Dendritic cell treated with granulocyte-macrophage colony-stimulating factor and Interleukin-4, amounts not matched to agents 40 ng/mL and 50 ng/mL, for 4 days (primary cell): ENCODE measurements around the gene MBL2.

Experiments
- H3K27ac Mint-ChIP-seq: one replicate; pipeline ENCODE4 v1.8.0; 2022; ENCODE audit warnings: mild to moderate bottlenecking, mixed read lengths
- H3K27me3 Mint-ChIP-seq: one replicate; pipeline ENCODE4 v1.8.0; 2022; ENCODE audit warnings: mild to moderate bottlenecking, mixed read lengths
- H3K36me3 Mint-ChIP-seq: one replicate; pipeline ENCODE4 v1.8.0; 2022; ENCODE audit warnings: low read depth, mixed read lengths
- H3K4me1 Mint-ChIP-seq: one replicate; pipeline ENCODE4 v1.8.0; 2022; ENCODE audit warnings: low read depth, mixed read lengths
- H3K4me3 Mint-ChIP-seq: one replicate; pipeline ENCODE4 v1.8.0; 2022; ENCODE audit warnings: mild to moderate bottlenecking, moderate library complexity, mixed read lengths
- H3K9me3 Mint-ChIP-seq: one replicate; pipeline ENCODE4 v1.8.0; 2022; ENCODE audit warnings: mixed read lengths
- intact Hi-C: fragments of 100-400 bp; cut with micrococcal nuclease; formaldehyde crosslinking; loops from one replicate; pipeline ENCODE4 v1.15.0; 2022

The MBL2 gene

GRCh38 chr10:52779541-52780390, 7.2 kb upstream of the MBL2 start:
- Mint-ChIP-seq H3K9me3 (no peaks in the 10 kb centered on the region), H3K4me1 (no peaks in the 10 kb centered on the region), H3K36me3 (no peaks in the 10 kb centered on the region), H3K4me3 (no peak overlapping the region), H3K27ac (no peak overlapping the region), H3K27me3 (peaks cover 8% of the 10 kb centered on the region)
- intact Hi-C loops, result loop anchor here (1.0 kb wide), 2 partner anchors 38 to 135 kb away; no protein-coding TSS in a partner anchor

DNA sequence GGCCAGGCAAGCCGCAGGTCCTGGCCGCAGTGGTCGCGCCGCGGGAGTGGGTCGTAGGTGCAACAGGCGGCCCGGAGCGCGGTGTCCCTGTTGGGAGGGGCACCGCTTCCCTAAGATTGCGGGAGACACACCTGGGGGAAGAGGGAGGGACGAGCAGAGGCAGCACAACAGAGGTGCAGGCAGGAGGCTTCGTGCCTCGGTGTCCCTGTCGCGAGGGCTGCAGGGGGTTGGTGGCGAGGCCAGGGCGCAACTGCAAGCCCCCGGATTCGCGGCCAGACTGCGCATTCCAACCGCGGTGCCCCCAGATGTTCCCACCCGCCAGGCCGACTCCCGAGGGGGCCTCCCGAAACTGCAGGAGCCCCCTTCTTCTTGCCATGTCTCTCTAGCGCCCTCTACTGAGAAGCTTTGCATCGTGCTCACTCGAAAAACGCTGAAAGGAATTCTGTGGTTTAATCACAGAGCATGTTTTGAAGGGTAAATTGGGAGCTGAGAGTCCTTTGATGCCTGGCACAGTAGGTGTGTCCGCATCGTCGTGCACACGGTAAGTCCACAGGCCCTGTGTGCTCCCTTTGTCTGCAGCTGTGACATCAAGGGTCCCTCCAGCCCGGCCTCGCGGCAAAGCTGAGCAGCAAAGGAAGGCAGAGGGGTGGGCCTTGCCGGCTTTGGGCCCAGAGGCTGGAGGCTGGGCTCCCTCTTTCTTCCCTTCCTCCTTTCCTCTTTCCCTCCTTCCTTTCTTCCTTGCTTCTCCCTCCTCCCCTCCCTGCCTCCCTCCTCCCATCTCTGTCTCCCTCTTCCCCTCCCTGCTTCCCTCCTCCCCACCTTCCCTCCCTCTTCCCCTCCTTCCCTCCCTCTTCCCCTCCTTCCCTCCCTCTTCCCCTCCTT, 6.2 kb upstream of the MBL2 start:
- H3K4me1 Mint-ChIP-seq, result no peaks in the 10 kb centered on the region
- no peaks in the 10 kb centered on the region for H3K36me3 Mint-ChIP-seq
- no peak overlapping the region for H3K27ac Mint-ChIP-seq
- no peaks in the 10 kb centered on the region for H3K9me3 Mint-ChIP-seq
- no peak overlapping the region for H3K4me3 Mint-ChIP-seq
- intact Hi-C loops, result no loop called here
- peaks cover 8% of the 10 kb centered on the region for H3K27me3 Mint-ChIP-seq

- no peaks in the 10 kb centered on the region for H3K4me1 Mint-ChIP-seq
- no peak overlapping the region for H3K4me3 Mint-ChIP-seq
- no peak overlapping the region for H3K27ac Mint-ChIP-seq
- peaks cover 8% of the 10 kb centered on the region for H3K27me3 Mint-ChIP-seq
- intact Hi-C loops, result no loop called here
- H3K36me3 Mint-ChIP-seq, result no peaks in the 10 kb centered on the region
- no peaks in the 10 kb centered on the region for H3K9me3 Mint-ChIP-seq
Observed at GRCh38 chr10:52777414-52777813, 4.8 kb upstream of the MBL2 start.

GRCh38 chr10:52776471-52776903, 3.9 kb upstream of the MBL2 start:
- peaks cover 8% of the 10 kb centered on the region for H3K27me3 Mint-ChIP-seq
- intact Hi-C loops, result no loop called here
- no peaks in the 10 kb centered on the region for H3K9me3 Mint-ChIP-seq
- H3K4me1 Mint-ChIP-seq, result no peaks in the 10 kb centered on the region
- no peak overlapping the region for H3K27ac Mint-ChIP-seq
- no peaks in the 10 kb centered on the region for H3K36me3 Mint-ChIP-seq
- H3K4me3 Mint-ChIP-seq, result no peak overlapping the region

DNA sequence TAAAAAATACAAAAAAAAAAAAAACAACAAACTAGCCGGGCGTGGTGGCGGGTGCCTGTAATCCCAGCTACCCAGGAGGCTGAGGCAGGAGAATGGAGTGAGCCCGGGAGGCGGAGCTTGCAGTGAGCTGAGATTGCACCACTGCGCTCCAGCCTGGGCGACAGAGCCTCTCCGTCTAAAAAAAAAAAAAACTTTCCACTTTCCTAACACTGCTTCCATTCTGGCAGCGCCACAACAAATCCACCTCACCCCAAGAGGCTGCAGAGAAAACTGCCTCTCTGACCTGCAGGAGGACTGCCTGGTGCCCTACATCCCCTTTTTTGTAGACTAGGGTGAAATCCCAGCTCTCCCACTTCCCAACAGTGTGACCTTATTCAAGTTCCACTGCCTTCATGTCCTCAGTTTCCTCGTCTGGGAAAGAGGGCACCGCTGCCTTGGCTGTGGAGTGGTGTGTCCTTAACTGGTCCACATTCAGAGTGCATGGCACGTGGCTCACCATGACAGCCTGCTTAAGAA, 2.6 kb upstream of the MBL2 start:
- intact Hi-C loops, result no loop called here
- H3K4me1 Mint-ChIP-seq, result no peaks in the 10 kb centered on the region
- H3K4me3 Mint-ChIP-seq, result no peak overlapping the region

DNA sequence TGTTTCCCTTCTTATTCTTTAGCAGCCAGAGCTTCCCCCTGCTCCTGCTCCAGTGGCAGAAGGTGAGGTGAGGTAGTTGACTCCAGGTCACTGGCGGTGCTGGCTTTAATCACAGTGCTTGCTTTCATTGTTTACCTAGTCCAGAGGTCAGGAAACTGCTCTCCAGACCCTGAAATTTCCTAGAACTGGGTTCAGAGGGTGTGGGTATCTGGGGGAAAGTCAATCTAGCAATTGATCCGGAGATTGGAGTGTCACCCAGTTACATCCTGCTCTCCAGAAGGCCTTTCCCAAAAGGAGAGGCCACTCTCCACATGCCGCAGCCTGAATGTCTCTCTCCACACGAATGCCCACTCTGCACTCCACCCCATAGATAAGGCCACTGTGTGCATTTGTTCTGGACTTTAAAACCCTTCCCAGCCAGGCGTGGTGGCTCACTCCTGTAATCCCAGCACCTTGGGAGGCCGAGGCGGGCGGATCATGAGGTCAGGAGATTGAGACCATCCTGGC, 2.1 kb upstream of the MBL2 start:
- peaks cover 8% of the 10 kb centered on the region for H3K27me3 Mint-ChIP-seq

More for the DNA sequence above, 2.6 kb upstream of the MBL2 start:
- Mint-ChIP-seq H3K27ac (no peak overlapping the region), H3K9me3 (no peaks in the 10 kb centered on the region), H3K27me3 (peaks cover 8% of the 10 kb centered on the region), H3K36me3 (no peaks in the 10 kb centered on the region)

DNA sequence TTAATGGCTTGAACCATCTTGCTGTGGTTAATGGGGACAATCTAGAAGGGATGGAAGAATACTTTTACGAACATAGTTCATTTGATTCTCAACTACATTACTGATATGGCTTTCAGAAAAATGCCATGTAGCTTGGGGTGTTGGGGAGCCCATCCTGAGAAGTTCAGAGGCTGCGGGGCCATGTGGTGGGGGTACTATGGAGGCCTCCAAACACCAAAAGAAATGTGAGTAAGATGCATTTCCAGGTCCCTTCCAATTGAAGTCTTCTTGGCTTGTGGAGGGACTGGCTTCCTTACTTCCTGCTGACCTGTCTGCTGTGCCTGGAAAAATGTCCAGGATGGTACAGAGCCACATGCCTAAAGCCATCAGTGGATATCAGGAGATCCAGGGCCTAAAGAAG, 1.6 kb upstream of the MBL2 start:
- Mint-ChIP-seq H3K27ac (no peak overlapping the region), H3K4me1 (no peaks in the 10 kb centered on the region), H3K4me3 (no peak overlapping the region), H3K36me3 (no peaks in the 10 kb centered on the region), H3K27me3 (peaks cover 8% of the 10 kb centered on the region), H3K9me3 (no peaks in the 10 kb centered on the region)
- intact Hi-C loops, result no loop called here

More for the DNA sequence above, 2.1 kb upstream of the MBL2 start:
- H3K36me3 Mint-ChIP-seq, result no peaks in the 10 kb centered on the region
- H3K4me3 Mint-ChIP-seq, result no peak overlapping the region
- H3K27ac Mint-ChIP-seq, result no peak overlapping the region
- H3K9me3 Mint-ChIP-seq, result no peaks in the 10 kb centered on the region
- intact Hi-C loops, result no loop called here
- no peaks in the 10 kb centered on the region for H3K4me1 Mint-ChIP-seq

DNA sequence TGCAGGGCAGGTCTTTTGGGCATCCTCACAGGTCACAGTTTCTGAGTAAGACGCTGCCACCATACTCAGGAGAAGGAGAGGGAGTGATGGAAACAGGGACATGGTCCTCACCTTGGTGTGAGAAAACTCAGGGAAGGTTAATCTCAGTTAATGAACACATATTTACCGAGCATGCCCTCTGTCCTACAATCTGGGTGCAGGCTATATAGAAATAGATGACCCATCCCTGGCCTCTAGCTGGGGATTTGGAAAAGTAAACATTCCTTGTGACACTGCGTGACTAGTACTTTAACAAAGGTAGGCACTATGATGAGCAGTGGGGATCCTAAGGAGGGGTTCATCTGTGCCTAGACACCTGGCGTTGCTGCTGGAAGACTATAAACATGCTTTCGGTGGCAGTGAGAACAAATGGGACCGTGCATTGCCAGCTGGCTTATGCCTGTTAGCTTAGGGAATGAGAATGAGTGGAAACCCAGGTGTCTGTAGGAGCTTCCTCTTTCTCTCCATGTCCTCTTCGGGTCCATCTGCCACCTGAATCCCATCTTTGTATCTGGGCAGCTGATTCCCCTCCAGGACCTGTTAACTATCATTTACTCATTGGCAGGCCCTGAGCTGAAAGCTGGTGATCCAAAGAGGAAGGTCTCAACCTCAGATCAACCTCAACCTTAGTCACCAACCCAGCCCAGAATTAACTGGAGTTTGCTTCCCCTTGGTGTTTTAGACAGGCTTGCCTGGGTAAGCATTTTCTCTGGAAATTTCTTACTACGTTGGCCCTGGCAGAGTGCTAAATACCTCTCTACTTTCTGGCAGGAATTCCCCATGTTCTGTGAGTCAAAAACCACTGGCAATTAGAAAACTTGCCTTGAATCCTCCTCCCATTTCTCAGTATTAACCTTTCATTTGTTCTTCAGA, 794 bp downstream of the MBL2 start:
- Mint-ChIP-seq H3K27ac (no peak overlapping the region), H3K4me1 (no peaks in the 10 kb centered on the region), H3K4me3 (no peak overlapping the region), H3K36me3 (no peaks in the 10 kb centered on the region), H3K27me3 (no peaks in the 10 kb centered on the region), H3K9me3 (no peaks in the 10 kb centered on the region)
- intact Hi-C loops, result no loop called here

GRCh38 chr10:52770904-52771303, 1.7 kb downstream of the MBL2 start:
- intact Hi-C loops, result no loop called here
- no peak overlapping the region for H3K4me3 Mint-ChIP-seq

DNA sequence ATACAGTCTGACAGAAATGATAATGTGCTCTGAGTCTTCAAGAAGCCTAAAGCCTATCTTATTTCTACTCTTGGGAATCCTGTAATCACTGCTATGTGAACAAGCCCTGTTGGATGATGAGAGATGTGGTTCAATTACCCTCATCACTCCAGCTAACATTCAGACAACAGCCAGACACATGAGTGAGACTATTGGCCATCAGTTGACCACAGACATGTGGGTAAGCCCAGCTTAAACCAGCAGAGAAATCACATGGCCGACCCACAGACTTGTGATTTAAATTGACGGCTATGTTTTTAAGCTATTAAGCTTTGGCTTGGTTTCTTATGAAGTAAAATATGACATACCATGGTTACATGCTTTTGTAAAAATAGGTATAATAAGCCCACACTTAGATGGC, 2.6 kb downstream of the MBL2 start:
- Mint-ChIP-seq H3K4me3 (no peak overlapping the region), H3K9me3 (no peaks in the 10 kb centered on the region), H3K27ac (no peak overlapping the region), H3K36me3 (no peaks in the 10 kb centered on the region), H3K27me3 (no peaks in the 10 kb centered on the region), H3K4me1 (no peaks in the 10 kb centered on the region)
- intact Hi-C loops, result no loop called here

More at GRCh38 chr10:52770904-52771303, 1.7 kb downstream of the MBL2 start:
- Mint-ChIP-seq H3K4me1 (no peaks in the 10 kb centered on the region), H3K9me3 (no peaks in the 10 kb centered on the region), H3K36me3 (no peaks in the 10 kb centered on the region), H3K27me3 (no peaks in the 10 kb centered on the region), H3K27ac (no peak overlapping the region)

DNA sequence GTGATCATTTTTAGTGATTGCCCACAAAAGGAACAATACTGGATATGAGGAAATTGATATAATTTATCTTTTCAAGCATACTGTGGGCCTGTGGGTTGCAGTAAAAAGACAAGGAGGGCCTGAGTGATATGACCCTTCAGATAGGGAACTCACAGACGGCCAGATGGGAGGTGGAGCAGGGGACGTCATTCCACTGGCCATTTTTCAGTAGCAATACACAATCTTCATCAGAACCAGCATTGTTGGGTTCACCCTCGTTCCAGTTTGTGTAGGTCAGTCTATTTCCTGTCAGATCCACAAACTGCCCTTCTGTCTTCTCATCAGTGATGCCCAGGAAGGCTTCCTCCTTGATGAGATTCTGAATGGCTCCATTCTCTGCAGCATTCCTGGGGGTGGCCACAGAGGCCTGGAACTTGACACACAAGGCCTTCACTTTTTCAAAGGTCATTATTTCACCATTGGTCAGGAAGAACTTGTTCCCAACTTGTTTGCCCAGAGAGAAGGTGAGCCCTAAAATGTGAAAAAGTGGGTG, 4.5 kb downstream of the MBL2 start:
- no peaks in the 10 kb centered on the region for H3K4me1 Mint-ChIP-seq
- no peaks in the 10 kb centered on the region for H3K36me3 Mint-ChIP-seq
- H3K27ac Mint-ChIP-seq, result no peak overlapping the region
- intact Hi-C loops, result no loop called here
- no peak overlapping the region for H3K4me3 Mint-ChIP-seq
- no peaks in the 10 kb centered on the region for H3K27me3 Mint-ChIP-seq
- no peaks in the 10 kb centered on the region for H3K9me3 Mint-ChIP-seq

DNA sequence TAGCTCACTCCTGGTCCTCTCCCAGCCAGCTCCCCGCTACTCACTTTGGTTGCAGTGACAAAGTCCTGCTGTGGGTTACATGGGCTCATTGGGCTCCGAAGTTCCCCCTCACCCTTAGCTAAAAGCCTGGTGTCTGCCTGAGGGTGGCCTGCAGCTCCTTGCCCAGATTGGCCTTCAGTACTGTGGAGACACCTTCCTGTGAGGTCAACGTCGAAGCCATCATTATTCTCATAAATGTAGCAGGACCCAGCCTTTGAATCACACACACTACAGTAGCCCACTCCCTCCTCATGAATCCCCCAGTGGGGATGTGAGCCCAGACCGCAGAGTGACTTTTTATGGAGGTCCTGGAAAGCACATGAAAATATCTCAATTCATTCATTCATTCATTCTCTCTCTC, 10.5 kb downstream of the MBL2 start:
- Mint-ChIP-seq H3K4me3 (no peak overlapping the region), H3K27ac (no peak overlapping the region), H3K9me3 (no peaks in the 10 kb centered on the region), H3K27me3 (peaks cover 2% of the 10 kb centered on the region), H3K4me1 (peaks cover 23% of the 10 kb centered on the region), H3K36me3 (no peaks in the 10 kb centered on the region)
- intact Hi-C loops, result no loop called here

DNA sequence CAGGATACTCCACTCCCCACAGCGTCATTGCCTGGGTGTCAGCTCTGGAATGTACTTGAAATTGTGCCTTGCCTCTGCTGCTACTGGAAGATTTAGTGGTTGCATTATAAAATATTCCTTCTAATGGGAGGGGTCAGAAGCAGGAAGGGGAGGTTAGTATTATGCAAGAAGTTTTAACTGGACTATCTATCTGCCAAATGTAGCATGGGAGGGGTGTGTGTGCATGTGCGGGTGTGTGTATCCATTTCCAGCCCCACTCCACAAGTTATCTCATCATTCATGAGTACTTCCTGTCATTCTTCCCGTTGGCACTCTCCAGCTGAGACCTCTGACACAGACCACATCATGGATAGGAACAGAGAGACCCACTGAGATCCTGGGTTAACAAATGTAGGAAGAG, 13.4 kb downstream of the MBL2 start:
- H3K27ac Mint-ChIP-seq, result no peak overlapping the region
- no peaks in the 10 kb centered on the region for H3K9me3 Mint-ChIP-seq
- peaks cover 2% of the 10 kb centered on the region for H3K27me3 Mint-ChIP-seq
- intact Hi-C loops, result no loop called here
- peaks cover 48% of the 10 kb centered on the region for H3K4me1 Mint-ChIP-seq
- H3K4me3 Mint-ChIP-seq, result no peak overlapping the region
- no peaks in the 10 kb centered on the region for H3K36me3 Mint-ChIP-seq
